GM12878 (cell line): ENCODE measurements around the gene PPIL3. TPM values are rescaled to one million over a fixed set of nuclear protein-coding genes. Genes with fewer than 3 reads are reported as not detected.

Experiments
- BRCA1 ChIP-seq: IDR thresholded peaks from 2 replicates; pipeline ENCODE4 v1.6.1; 2011; ENCODE audit warnings: low read depth, low read length, improper control_type of control experiment
- EP300 ChIP-seq, 2 experiments: fragments of 150-350 bp in 1 of 2; IDR thresholded peaks; 2 replicates each; pipeline ENCODE4 v1.6.1; 2011 to 2012; ENCODE audit warnings: low read depth in 2 of 2, low read length in 2 of 2, borderline replicate concordance in 1 of 2, improper control_type of control experiment in 1 of 2, inconsistent platforms in 1 of 2; ENCODE audit not compliant: control insufficient read depth in 1 of 2
- ETV6 ChIP-seq, 2 experiments: fragments of 450-650 bp in 1 of 2; IDR thresholded peaks in 1 of 2; conservative IDR thresholded peaks in 1 of 2; 2 replicates each; pipeline ENCODE4 v1.6.1; 2014; ENCODE audit warnings: antibody characterized with exemption in 1 of 2, borderline replicate concordance in 1 of 2, low read depth in 1 of 2, mild to moderate bottlenecking in 1 of 2, moderate library complexity in 1 of 2
- GABPA ChIP-seq: IDR thresholded peaks from 2 replicates; pipeline ENCODE4 v1.6.1; 2014; ENCODE audit warnings: antibody characterized with exemption, low read depth, mild to moderate bottlenecking, inconsistent platforms
- KAT2A ChIP-seq: conservative IDR thresholded peaks from 2 replicates; pipeline ENCODE4 v1.6.1; 2011; ENCODE audit warnings: low read depth, low read length; ENCODE audit not compliant: control insufficient read depth
- MTA2 ChIP-seq: fragments of 450-650 bp; IDR thresholded peaks from 2 replicates; pipeline ENCODE4 v1.6.1; 2016; ENCODE audit warnings: low read depth, mild to moderate bottlenecking, moderate library complexity
- MYB ChIP-seq: fragments of 150-350 bp; IDR thresholded peaks from 2 replicates; pipeline ENCODE4 v1.6.1; 2014; ENCODE audit warnings: mild to moderate bottlenecking, low read depth, low read length, borderline replicate concordance
- NR2C1 ChIP-seq: fragments of 450-650 bp; IDR thresholded peaks from 2 replicates; pipeline ENCODE4 v1.6.1; 2017; ENCODE audit warnings: antibody characterized with exemption, mild to moderate bottlenecking, moderate library complexity
- NR2C2 ChIP-seq: IDR thresholded peaks from 2 replicates; pipeline ENCODE4 v1.6.1; 2011; ENCODE audit warnings: borderline replicate concordance, low read depth; ENCODE audit not compliant: control insufficient read depth, insufficient read length
- PAX8 ChIP-seq: fragments of 450-650 bp; IDR thresholded peaks from 2 replicates; pipeline ENCODE4 v1.6.1; 2017; ENCODE audit warnings: mild to moderate bottlenecking, moderate library complexity
- POU2F2 ChIP-seq: IDR thresholded peaks from 3 replicates; pipeline ENCODE4 v1.6.1; 2011; ENCODE audit warnings: low read depth, mild to moderate bottlenecking, low read length, borderline replicate concordance
- RB1 ChIP-seq: fragments of 450-650 bp; formaldehyde crosslinking; IDR thresholded peaks from 2 replicates; pipeline ENCODE4 v1.6.1; 2017; ENCODE audit warnings: mild to moderate bottlenecking, borderline replicate concordance
- RFX5 ChIP-seq: IDR thresholded peaks from 2 replicates; pipeline ENCODE4 v1.6.1; 2011; ENCODE audit warnings: low read depth, low read length, improper control_type of control experiment
- TAF1 ChIP-seq: IDR thresholded peaks from 2 replicates; pipeline ENCODE4 v1.6.1; 2011; ENCODE audit warnings: mild to moderate bottlenecking, low read depth, low read length, borderline replicate concordance
- TARDBP ChIP-seq: IDR thresholded peaks from 2 replicates; pipeline ENCODE4 v1.6.1; 2016; ENCODE audit warnings: borderline replicate concordance
- TBL1XR1 ChIP-seq: IDR thresholded peaks from 2 replicates; pipeline ENCODE4 v1.6.1; 2012; ENCODE audit warnings: low read depth, low read length, improper control_type of control experiment
- ZNF207 ChIP-seq: fragments of 450-650 bp; IDR thresholded peaks from 2 replicates; pipeline ENCODE4 v1.6.1; 2014; ENCODE audit warnings: antibody characterized with exemption, mild to moderate bottlenecking, borderline replicate concordance
- polyA plus RNA-seq, 11 experiments: library from polyadenylated mRNA; depleted of rRNA in 4 of 11; unstranded in 6 of 11; stranded (reverse) in 5 of 11; fragments of >200 nt; fragmentation: Nextera tagmentation in 4 of 11; fragmentation: Illumina TruSeq in 1 of 11; extraction: Ambion mirVana in 4 of 11; extraction: Trizol in 1 of 11; gene quantifications; 1 replicate in 1 of 11; 2 replicates in 10 of 11; pipeline versions ENCODE4 v1.2.1 to v1.2.3, GENCODE V29; 2011 to 2016; ENCODE audit warnings: inconsistent platforms in 2 of 11, missing spikeins in 2 of 11, low read depth in 1 of 11
- total RNA-seq, 4 experiments: library from RNA; depleted of rRNA in 3 of 4; stranded (reverse); fragments of >200 nt in 3 of 4; fragmentation: Illumina TruSeq in 1 of 4; extraction: Trizol in 1 of 4; gene quantifications; 2 replicates each; pipeline versions ENCODE4 v1.2.1 to v1.2.3, GENCODE V29; 2013 to 2021
- TF ChIP-seq, protein P1 (sequence below): IDR thresholded peaks from 2 replicates; pipeline ENCODE4 v1.6.1; 2011; ENCODE audit warnings: low read depth, low read length, improper control_type of control experiment, borderline replicate concordance
- TF ChIP-seq, protein P2 (sequence below): IDR thresholded peaks from 2 replicates; pipeline ENCODE4 v1.6.1; 2012; ENCODE audit warnings: improper control_type of control experiment, low read depth, low read length; ENCODE audit not compliant: insufficient replicate concordance
- TF ChIP-seq, protein P3 (sequence below): IDR thresholded peaks from 2 replicates; pipeline ENCODE4 v1.6.1; 2012; ENCODE audit warnings: low read length, inconsistent platforms

PPIL3 gene
- total and polyA plus RNA-seq, 10 of the 15 experiments (the other 5 are each of a cell fraction or from before 2014, with no cell fraction given), result 33.8 to 176 (median 59.1) TPM

DNA sequence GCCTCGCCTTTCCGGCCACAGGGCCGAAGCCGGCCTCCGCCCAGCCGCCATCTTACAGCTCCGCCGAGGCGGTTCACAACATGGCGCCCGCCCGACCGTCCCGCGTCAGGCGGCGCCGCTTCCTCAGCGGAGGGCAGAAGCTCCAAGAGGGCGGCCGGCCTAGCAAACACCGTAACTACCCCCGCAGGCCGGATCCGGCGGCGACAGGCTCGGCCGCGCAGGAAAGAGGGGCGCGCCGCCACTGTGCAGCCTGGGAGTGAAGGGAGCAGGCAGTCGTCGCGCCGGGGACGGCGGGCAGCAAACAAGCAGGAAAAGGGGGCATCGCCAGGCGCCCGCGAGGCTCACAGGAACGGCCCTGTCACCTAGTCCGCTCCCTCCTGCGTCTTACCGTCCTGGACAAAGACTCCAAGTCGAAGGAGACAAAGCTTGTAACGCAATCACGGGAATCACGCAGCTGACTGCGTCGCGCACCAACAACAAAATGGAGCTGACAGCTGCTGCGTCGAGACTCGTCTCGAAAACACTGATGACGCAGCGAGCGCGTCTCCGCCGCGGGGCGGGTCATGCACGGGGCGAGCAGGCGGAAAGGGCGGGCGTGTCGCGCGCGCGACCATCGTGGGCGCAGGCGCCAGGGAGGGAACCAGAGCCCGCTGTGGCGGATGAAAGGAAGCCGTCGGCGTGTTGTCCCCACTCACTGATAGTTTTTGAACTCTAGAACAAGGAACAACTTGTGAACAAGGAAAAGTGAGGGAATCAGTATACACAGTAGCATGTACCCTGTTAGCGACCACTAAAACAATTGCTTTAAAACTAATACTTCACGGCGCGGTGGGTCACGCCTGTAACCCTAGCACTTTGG is 24.5 kb downstream of the PPIL3 start, which contains the start of gene CLK1 (continued):
- TF ChIP-seq, protein P1, sequence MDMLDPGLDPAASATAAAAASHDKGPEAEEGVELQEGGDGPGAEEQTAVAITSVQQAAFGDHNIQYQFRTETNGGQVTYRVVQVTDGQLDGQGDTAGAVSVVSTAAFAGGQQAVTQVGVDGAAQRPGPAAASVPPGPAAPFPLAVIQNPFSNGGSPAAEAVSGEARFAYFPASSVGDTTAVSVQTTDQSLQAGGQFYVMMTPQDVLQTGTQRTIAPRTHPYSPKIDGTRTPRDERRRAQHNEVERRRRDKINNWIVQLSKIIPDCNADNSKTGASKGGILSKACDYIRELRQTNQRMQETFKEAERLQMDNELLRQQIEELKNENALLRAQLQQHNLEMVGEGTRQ, result no peak
- TF ChIP-seq MTA2, result 0 out of 2 replicates have a peak, but pooled peaks have one; percentile 29
- no peak for TF ChIP-seq MYB
- TF ChIP-seq RB1, result peak; percentile 30; the same call in 1 of the 2 replicates
- TF ChIP-seq EP300 (IDR thresholded peaks at IDR 0.05; ENCODE audit: borderline replicate concordance in 1 of 2, control insufficient read depth in 1 of 2, low read depth in 2 of 2, low read length in 2 of 2), result 0 out of 4 replicates have a peak, but pooled peaks of 1 of the 2 experiments have one; percentile 52
- TF ChIP-seq, protein P2, sequence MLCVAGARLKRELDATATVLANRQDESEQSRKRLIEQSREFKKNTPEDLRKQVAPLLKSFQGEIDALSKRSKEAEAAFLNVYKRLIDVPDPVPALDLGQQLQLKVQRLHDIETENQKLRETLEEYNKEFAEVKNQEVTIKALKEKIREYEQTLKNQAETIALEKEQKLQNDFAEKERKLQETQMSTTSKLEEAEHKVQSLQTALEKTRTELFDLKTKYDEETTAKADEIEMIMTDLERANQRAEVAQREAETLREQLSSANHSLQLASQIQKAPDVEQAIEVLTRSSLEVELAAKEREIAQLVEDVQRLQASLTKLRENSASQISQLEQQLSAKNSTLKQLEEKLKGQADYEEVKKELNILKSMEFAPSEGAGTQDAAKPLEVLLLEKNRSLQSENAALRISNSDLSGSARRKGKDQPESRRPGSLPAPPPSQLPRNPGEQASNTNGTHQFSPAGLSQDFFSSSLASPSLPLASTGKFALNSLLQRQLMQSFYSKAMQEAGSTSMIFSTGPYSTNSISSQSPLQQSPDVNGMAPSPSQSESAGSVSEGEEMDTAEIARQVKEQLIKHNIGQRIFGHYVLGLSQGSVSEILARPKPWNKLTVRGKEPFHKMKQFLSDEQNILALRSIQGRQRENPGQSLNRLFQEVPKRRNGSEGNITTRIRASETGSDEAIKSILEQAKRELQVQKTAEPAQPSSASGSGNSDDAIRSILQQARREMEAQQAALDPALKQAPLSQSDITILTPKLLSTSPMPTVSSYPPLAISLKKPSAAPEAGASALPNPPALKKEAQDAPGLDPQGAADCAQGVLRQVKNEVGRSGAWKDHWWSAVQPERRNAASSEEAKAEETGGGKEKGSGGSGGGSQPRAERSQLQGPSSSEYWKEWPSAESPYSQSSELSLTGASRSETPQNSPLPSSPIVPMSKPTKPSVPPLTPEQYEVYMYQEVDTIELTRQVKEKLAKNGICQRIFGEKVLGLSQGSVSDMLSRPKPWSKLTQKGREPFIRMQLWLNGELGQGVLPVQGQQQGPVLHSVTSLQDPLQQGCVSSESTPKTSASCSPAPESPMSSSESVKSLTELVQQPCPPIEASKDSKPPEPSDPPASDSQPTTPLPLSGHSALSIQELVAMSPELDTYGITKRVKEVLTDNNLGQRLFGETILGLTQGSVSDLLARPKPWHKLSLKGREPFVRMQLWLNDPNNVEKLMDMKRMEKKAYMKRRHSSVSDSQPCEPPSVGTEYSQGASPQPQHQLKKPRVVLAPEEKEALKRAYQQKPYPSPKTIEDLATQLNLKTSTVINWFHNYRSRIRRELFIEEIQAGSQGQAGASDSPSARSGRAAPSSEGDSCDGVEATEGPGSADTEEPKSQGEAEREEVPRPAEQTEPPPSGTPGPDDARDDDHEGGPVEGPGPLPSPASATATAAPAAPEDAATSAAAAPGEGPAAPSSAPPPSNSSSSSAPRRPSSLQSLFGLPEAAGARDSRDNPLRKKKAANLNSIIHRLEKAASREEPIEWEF, result no peak
- peak; percentile 79 for TF ChIP-seq NR2C1
- TF ChIP-seq GABPA, result 0 out of 2 replicates have a peak, but pooled peaks have one; percentile 40
- TF ChIP-seq, protein P3, sequence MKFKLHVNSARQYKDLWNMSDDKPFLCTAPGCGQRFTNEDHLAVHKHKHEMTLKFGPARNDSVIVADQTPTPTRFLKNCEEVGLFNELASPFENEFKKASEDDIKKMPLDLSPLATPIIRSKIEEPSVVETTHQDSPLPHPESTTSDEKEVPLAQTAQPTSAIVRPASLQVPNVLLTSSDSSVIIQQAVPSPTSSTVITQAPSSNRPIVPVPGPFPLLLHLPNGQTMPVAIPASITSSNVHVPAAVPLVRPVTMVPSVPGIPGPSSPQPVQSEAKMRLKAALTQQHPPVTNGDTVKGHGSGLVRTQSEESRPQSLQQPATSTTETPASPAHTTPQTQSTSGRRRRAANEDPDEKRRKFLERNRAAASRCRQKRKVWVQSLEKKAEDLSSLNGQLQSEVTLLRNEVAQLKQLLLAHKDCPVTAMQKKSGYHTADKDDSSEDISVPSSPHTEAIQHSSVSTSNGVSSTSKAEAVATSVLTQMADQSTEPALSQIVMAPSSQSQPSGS, result no peak
- no peak for TF ChIP-seq BRCA1
- peak; percentile 94 for TF ChIP-seq TAF1
- TF ChIP-seq ETV6 (conservative IDR thresholded peaks at IDR 0.05 in 1 of 2, IDR thresholded peaks at IDR 0.05 in 1 of 2; ENCODE audit: borderline replicate concordance in 1 of 2, low read depth in 1 of 2), result no peak
- no peak for TF ChIP-seq KAT2A
- TF ChIP-seq PAX8, result no peak; the same call in 1 of the 2 replicates
- no peak for TF ChIP-seq TBL1XR1
- no peak for TF ChIP-seq NR2C2
- TF ChIP-seq TARDBP, result peak; percentile 50; the same call in 1 of the 2 replicates
- TF ChIP-seq POU2F2, result peak; percentile 83; the same call in 2 of the 3 replicates
- no peak for TF ChIP-seq RFX5
- TF ChIP-seq ZNF207, result no peak
